IMR-90 (cell line): Measurements from ENCODE around the gene PTCH2.
A peak's percentile ranks its signal among the peaks of the same experiment; 100 is the strongest.

Source experiments
- BHLHE40 ChIP-seq: fragments of 150-350 bp; IDR thresholded peaks from 2 replicates; pipeline ENCODE4 v1.6.1; 2016; ENCODE audit warnings: mild to moderate bottlenecking, low read depth, low read length
- FOS ChIP-seq: fragments of 150-350 bp; IDR thresholded peaks from 2 replicates; pipeline ENCODE4 v1.6.1; 2016; ENCODE audit warnings: low read depth, low read length
- MAFK ChIP-seq: IDR thresholded peaks from 2 replicates; pipeline ENCODE4 v1.6.1; 2012; ENCODE audit warnings: low read depth, low read length, improper control_type of control experiment
- MXI1 ChIP-seq: IDR thresholded peaks from 2 replicates; pipeline ENCODE4 v1.6.1; 2012; ENCODE audit warnings: low read depth, mild to moderate bottlenecking, low read length, moderate library complexity, borderline replicate concordance
- POLR2A ChIP-seq: IDR thresholded peaks from 2 replicates; pipeline ENCODE4 v1.6.1; 2012; ENCODE audit warnings: mild to moderate bottlenecking, low read depth, low read length
- RFX5 ChIP-seq: IDR thresholded peaks from 2 replicates; pipeline ENCODE4 v1.8.0; 2012; ENCODE audit warnings: low read depth, mild to moderate bottlenecking, low read length, moderate library complexity
- TF ChIP-seq, protein P1 (sequence below): conservative IDR thresholded peaks from 2 replicates; pipeline ENCODE4 v1.5.1; 2012; ENCODE audit warnings: mild to moderate bottlenecking, low read depth, low read length, improper control_type of control experiment
- TF ChIP-seq, protein P2 (sequence below): fragments of 150-350 bp; IDR thresholded peaks from 2 replicates; pipeline ENCODE4 v1.6.1; 2017; ENCODE audit warnings: mild to moderate bottlenecking, antibody characterized with exemption, low read length, low read depth

DNA sequence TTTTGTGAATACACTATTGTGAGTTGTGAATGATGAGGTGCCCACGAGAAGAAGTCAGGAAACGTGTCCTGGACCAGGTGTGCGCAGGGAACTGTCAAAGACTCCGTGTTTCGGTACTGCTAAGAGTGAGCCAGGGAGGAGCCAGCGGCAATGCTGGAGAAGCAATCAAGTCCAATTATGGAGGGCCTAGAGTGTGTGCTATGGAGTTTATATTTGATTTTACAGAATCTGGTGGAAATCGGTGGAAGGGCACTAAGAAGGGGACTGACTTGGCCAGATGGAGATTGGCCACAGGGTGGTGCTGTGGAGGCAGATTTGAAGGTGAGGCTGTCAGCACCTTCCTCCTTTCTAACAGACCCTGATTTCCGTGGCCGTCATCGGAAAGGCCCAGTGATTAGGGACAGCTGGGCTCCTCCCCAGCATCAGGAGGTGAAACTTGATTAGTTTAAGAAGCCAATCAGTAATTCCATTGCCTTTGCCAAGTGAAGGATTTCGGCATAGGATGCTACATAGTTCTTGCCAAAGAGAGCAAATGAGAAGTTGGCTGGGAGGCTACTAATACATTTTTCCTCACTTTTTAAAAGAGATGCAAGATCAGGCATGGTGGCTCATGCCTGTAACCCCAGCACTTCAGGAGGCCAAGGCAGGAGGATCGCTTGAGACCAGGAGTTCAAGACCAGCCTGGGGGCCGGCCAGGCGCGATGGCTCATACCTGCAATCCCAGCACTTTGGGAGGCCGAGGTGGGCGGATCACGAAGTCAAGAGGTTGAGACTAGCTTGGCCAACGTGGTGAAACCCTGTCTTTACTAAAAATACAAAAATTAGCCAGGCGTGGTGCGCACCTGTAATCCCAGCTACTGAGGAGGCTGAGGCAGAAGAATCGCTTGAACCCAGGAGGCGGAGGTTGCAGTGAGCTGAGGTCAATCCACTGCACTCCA, 7.0 kb downstream of the PTCH2 start:
- no peak for TF ChIP-seq RFX5
- TF ChIP-seq, protein P1, sequence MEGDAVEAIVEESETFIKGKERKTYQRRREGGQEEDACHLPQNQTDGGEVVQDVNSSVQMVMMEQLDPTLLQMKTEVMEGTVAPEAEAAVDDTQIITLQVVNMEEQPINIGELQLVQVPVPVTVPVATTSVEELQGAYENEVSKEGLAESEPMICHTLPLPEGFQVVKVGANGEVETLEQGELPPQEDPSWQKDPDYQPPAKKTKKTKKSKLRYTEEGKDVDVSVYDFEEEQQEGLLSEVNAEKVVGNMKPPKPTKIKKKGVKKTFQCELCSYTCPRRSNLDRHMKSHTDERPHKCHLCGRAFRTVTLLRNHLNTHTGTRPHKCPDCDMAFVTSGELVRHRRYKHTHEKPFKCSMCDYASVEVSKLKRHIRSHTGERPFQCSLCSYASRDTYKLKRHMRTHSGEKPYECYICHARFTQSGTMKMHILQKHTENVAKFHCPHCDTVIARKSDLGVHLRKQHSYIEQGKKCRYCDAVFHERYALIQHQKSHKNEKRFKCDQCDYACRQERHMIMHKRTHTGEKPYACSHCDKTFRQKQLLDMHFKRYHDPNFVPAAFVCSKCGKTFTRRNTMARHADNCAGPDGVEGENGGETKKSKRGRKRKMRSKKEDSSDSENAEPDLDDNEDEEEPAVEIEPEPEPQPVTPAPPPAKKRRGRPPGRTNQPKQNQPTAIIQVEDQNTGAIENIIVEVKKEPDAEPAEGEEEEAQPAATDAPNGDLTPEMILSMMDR, result peak; percentile 84
- TF ChIP-seq BHLHE40, result no peak
- TF ChIP-seq POLR2A, result no peak
- no peak for TF ChIP-seq MXI1
- no peak for TF ChIP-seq FOS
- TF ChIP-seq, protein P2, sequence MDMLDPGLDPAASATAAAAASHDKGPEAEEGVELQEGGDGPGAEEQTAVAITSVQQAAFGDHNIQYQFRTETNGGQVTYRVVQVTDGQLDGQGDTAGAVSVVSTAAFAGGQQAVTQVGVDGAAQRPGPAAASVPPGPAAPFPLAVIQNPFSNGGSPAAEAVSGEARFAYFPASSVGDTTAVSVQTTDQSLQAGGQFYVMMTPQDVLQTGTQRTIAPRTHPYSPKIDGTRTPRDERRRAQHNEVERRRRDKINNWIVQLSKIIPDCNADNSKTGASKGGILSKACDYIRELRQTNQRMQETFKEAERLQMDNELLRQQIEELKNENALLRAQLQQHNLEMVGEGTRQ, result no peak
- TF ChIP-seq MAFK, result no peak
